CD4-positive, alpha-beta T cell treated with Interleukin-17A for 1 hour (primary cell): ENCODE measurements around the gene C14orf119.

Source experiments
- DNase-seq: peaks from one replicate; pipeline ENCODE4 v3.0.0-alpha.2; 2020

The C14orf119 gene

DNA sequence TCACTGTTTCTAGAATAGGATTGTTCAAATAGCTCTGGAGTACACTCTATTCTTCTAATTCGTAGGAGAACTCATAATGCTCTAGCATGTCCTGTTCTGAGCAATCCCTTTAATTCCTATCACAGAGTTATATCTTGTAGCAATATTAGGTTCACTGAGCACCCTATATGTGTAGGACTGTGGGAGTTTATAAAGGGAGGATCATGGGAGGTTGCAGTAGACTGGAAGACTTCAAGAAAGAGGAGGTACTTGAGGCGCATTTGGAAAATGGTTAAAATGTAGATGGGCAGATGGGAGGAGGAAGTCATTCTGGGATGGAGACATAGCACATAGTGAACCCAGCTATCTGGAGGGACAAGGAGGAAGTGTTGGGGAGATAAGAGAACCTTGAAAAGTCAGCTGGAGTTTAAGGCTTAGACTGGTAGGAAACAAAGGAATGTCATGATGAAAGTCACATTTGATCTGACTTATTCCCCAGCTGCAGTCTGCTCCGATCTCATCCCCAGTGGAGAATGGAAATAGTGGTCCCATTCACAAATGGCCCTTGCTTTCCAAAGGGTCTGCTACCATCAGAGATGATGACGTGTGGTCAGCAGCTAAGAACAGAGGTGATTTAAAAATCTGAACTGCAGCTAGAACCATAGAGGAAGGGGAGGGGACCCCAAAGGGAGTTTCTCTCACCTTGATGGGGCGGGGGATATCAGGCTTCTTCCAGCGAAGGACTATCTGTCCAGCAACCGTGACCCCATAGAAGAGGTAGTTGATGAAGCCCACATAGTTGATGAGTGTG is 33.9 kb downstream of the C14orf119 start:
- DNase-seq, result no peak

- no peak for DNase-seq
Observed at GRCh38 chr14:23129759-23130316, 34.5 kb downstream of the C14orf119 start.

GRCh38 chr14:23130871-23131270 is 35.6 kb downstream of the C14orf119 start:
- no peak for DNase-seq

DNA sequence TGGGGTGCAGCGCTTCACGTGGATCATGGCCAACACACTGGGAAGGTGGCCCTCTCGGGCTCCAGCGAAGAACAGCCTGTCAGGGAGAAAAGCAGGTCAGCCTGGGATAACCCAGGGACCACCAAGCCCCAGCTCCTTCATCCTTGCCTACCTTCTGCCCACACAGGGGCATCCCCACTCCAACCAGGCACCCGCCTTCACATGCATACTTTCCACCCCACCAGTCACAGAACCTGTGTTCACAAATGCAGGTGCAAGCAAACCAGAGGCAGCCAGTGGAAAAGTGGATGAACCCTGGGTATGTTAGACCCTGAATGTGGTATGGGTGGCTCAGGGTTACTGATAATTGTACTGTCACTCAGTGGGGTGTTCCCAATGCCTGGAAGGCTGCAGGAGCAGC is 36.2 kb downstream of the C14orf119 start:
- DNase-seq, result no peak

GRCh38 chr14:23132970-23133369 is 37.7 kb downstream of the C14orf119 start:
- no peak for DNase-seq

- DNase-seq, result no peak
Observed at GRCh38 chr14:23136566-23137133, 41.3 kb downstream of the C14orf119 start.

DNA sequence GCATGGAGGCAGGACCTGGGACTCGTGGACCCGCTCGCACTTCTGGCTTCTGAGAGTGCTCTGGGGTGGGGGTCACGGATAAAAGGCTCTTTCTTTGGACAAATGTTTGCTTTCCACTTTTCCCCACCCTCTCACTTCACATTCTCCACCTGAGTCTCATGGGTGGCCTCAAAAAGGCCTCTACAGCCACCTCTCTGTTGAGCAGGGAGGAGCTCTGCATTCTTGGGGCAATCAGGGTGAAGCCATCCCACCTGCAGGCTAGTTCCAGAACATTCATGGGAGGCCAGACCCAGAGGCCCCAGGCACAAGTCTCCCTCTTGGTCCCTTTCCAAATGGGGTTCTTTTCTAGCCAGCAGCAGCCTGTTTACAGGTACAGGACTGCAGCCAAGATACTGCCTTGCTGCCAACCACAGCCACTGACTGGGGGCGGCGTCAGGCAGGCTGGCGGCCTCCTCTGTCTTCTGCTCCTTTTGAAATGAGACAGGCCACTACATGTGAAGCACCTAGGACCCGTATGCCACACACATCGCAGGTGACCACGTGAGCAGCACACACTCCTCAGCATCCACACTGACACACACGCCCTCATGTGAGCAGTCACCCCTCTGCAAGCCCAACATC is 42.0 kb downstream of the C14orf119 start:
- DNase-seq, result no peak

GRCh38 chr14:23137813-23138535 is 42.7 kb downstream of the C14orf119 start:
- no peak for DNase-seq

DNA sequence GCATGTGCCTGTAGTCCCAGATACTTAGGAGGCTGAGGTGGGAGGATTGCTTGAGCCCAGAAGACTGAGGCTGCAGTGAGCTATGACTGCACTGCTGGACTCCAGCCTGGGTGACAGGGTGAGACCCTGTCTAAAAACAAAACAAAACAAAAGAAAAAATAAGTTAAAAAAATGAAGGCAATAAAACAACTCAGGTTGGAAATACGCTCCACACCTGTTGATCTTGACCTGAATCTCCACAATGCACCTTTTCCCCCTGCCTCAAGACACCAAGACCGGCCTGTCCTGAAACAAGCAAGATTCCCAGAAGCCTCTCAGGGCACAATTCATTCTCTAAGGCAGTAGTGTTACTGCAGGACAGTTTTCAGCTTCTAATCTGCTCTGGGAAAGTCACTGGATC is 44.6 kb downstream of the C14orf119 start:
- no peak for DNase-seq

DNA sequence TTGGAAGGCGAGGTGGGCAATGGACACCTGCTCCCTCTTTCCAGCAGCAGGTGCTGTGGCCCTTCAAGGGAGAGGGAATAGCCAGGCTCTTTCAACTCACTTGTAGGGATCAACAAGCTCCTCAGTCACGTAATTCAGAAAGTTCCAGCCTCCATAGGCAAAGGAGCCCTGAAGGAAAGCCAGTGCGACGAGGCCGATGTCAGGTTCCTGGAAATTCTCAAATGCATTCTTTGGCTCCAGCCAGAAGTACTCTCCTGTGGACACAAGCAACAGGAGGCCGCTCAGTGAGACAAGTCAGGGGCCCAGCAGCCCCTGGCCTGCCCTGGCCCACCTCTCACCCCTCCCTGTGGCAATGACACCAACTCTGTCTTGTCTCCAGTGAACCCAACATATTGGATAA is 45.1 kb downstream of the C14orf119 start:
- no peak for DNase-seq

GRCh38 chr14:23141706-23142444 is 46.6 kb downstream of the C14orf119 start:
- DNase-seq, result no peak

DNA sequence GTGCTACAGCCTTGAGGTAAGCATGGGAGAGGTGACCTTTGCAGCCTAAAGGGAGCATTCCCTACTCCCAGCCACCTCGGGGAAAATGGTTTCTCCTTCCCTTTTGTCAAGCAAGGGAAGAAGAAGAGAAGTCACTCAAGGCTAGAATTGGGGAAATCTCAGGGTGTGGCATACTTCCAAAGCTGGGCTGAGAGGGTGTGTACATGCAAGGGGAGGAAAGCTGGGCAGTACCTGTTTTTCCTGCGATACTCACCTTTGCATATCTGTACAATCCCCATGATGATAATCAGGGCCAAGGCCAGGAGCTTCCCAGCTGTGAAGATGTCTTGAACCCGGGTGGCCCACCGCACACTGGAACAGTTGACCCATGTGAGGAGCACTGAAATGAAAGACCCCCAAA is 47.5 kb downstream of the C14orf119 start:
- no peak for DNase-seq

- DNase-seq, result no peak
Observed at GRCh38 chr14:23143911-23144310, 48.6 kb downstream of the C14orf119 start.

- no peak for DNase-seq
Observed at GRCh38 chr14:23145794-23146350, 50.6 kb downstream of the C14orf119 start.

DNA sequence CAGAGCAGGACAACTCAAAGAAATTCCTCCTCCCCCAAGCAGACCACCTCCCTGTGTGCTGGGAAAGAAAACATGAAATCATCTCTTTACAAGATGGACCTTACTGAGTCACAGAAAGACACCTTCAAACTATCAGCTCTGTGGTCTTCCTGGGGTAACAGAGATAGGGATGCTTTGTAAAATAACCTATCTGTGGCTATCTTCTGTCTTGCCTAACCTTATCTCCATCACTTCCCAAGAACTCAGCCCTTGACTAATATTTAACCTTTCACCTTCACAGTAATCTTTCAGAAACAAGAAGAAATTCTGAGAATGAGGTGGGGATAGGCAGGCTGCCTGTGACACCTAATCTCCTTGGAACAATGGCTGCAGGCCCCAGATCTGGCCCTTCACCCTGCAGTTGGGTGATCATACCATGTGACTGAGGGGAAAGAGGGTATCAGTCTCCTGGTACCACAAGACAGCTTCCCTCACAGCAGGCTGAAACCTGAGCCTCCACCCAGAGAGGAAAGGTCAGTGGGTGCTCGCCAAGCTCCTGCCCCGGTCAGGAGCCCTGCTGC is 51.1 kb downstream of the C14orf119 start:
- no peak for DNase-seq

GRCh38 chr14:23146980-23147379 is 51.7 kb downstream of the C14orf119 start:
- DNase-seq, result no peak

- no peak for DNase-seq
Observed at GRCh38 chr14:23147676-23148075, 52.4 kb downstream of the C14orf119 start.

GRCh38 chr14:23148591-23149249 is 53.4 kb downstream of the C14orf119 start:
- no peak for DNase-seq

- DNase-seq, result no peak
Observed at GRCh38 chr14:23149745-23150144, 54.4 kb downstream of the C14orf119 start.
